CD14-positive monocyte (primary cell): Measurements from ENCODE around the gene C10orf105. TPM values are rescaled to one million over a fixed set of nuclear protein-coding genes. Genes with fewer than 3 reads are reported as not detected.

ENCODE experiments used
- DNase-seq, 3 donors: peaks; one replicate each; pipeline ENCODE4 v3.0.0-alpha.2; 2011 to 2022
- H2AFZ ChIP-seq: 2 replicates; pipeline ENCODE4 v1.6.0; 2012; ENCODE audit warnings: mild to moderate bottlenecking, low read depth, low read length, inconsistent platforms; ENCODE audit not compliant: insufficient read depth, poor library complexity, severe bottlenecking
- H3K27ac ChIP-seq, 2 donors: 1 replicate in 1 of 2; 2 replicates in 1 of 2; pipeline ENCODE4 v1.5.1; 2012 to 2013; ENCODE audit warnings: low read length in 2 of 2, control low read depth in 1 of 2, inconsistent platforms in 1 of 2, low read depth in 1 of 2, mild to moderate bottlenecking in 1 of 2
- H3K27me3 ChIP-seq, 2 donors: one replicate each; pipeline versions ENCODE4 v1.6.0 to v1.6.1; 2011 to 2013; ENCODE audit warnings: low read length in 2 of 2; ENCODE audit not compliant: control insufficient read depth in 2 of 2, insufficient read depth in 2 of 2
- H3K36me3 ChIP-seq, 2 donors: replicated peaks in 1 of 2; 1 replicate in 1 of 2; 2 replicates in 1 of 2; pipeline versions ENCODE4 v1.5.1 to v1.6.1; 2012 to 2013; ENCODE audit warnings: low read length in 2 of 2, control low read depth in 1 of 2, inconsistent platforms in 1 of 2, mild to moderate bottlenecking in 1 of 2; ENCODE audit not compliant: insufficient read depth in 2 of 2, control insufficient read depth in 1 of 2
- H3K4me1 ChIP-seq, 2 donors: 1 replicate in 1 of 2; 2 replicates in 1 of 2; pipeline versions ENCODE4 v1.5.1 to v1.6.1; 2012 to 2013; ENCODE audit warnings: low read length in 2 of 2, control low read depth in 1 of 2, inconsistent platforms in 1 of 2, mild to moderate bottlenecking in 1 of 2, moderate library complexity in 1 of 2; ENCODE audit not compliant: insufficient read depth in 2 of 2, control insufficient read depth in 1 of 2
- H3K4me2 ChIP-seq: replicated peaks from 2 replicates; pipeline ENCODE3; 2012; ENCODE audit warnings: low read length, moderate library complexity, mild to moderate bottlenecking; ENCODE audit not compliant: poor library complexity, severe bottlenecking; ENCODE audit errors: extremely low read depth
- H3K4me3 ChIP-seq, 3 experiments: fragments of 200-600 bp in 1 of 3; sonication (generic) in 1 of 3; replicated peaks in 1 of 3; 1 replicate in 2 of 3; 2 replicates in 1 of 3; pipeline ENCODE4 v1.5.1; 2011 to 2013; ENCODE audit warnings: low read length in 3 of 3, mild to moderate bottlenecking in 3 of 3, control low read depth in 2 of 3, low read depth in 2 of 3, inconsistent platforms in 1 of 3, moderate library complexity in 1 of 3
- H3K79me2 ChIP-seq: 2 replicates; pipeline ENCODE4 v1.6.0; 2012; ENCODE audit warnings: mild to moderate bottlenecking, control low read depth, inconsistent platforms, low read length, moderate library complexity; ENCODE audit not compliant: insufficient read depth
- H3K9ac ChIP-seq: 2 replicates; pipeline ENCODE4 v1.6.0; 2017; ENCODE audit warnings: low read length, mild to moderate bottlenecking; ENCODE audit not compliant: insufficient read depth, poor library complexity, severe bottlenecking
- H3K9me3 ChIP-seq, 2 donors: replicated peaks in 1 of 2; 1 replicate in 1 of 2; 2 replicates in 1 of 2; pipeline versions ENCODE4 v1.5.1 to v1.6.1; 2012 to 2013; ENCODE audit warnings: low read length in 2 of 2, control low read depth in 1 of 2; ENCODE audit not compliant: control insufficient read depth in 1 of 2, insufficient read depth in 1 of 2
- H4K20me1 ChIP-seq: 2 replicates; pipeline ENCODE4 v1.6.0; 2012; ENCODE audit warnings: mild to moderate bottlenecking, low read length, control low read depth, moderate library complexity; ENCODE audit not compliant: insufficient read depth
- H3K27ac Mint-ChIP-seq, 7 donors: one replicate each; pipeline ENCODE4 v1.8.0; 2020; ENCODE audit warnings: mild to moderate bottlenecking in 7 of 7, mixed read lengths in 7 of 7, moderate library complexity in 6 of 7, inconsistent platforms in 2 of 7
- H3K27me3 Mint-ChIP-seq, 3 donors: one replicate each; pipeline ENCODE4 v1.8.0; 2021 to 2022; ENCODE audit warnings: low read depth in 3 of 3, mild to moderate bottlenecking in 3 of 3, mixed read lengths in 3 of 3, moderate library complexity in 3 of 3, inconsistent platforms in 1 of 3
- H3K36me3 Mint-ChIP-seq, 2 donors: one replicate each; pipeline ENCODE4 v1.8.0; 2020; ENCODE audit warnings: mixed read lengths in 2 of 2, inconsistent platforms in 1 of 2, mild to moderate bottlenecking in 1 of 2
- H3K4me1 Mint-ChIP-seq: one replicate; pipeline ENCODE4 v1.8.0; 2020; ENCODE audit warnings: mild to moderate bottlenecking, mixed read lengths
- H3K4me3 Mint-ChIP-seq, 2 donors: one replicate each; pipeline ENCODE4 v1.8.0; 2020; ENCODE audit warnings: mild to moderate bottlenecking in 2 of 2, mixed read lengths in 2 of 2, moderate library complexity in 1 of 2
- H3K9me3 Mint-ChIP-seq, 7 donors: one replicate each; pipeline ENCODE4 v1.8.0; 2020 to 2022; ENCODE audit warnings: mixed read lengths in 7 of 7, mild to moderate bottlenecking in 6 of 7, moderate library complexity in 6 of 7, inconsistent platforms in 2 of 7
- WGBS: methylation state at CpG from one replicate; pipeline ENCODE4 v1.1.5; 2013; ENCODE audit warnings: missing lambda C conversion rate; ENCODE audit not compliant: insufficient coverage; 5-methylcytosine and 5-hydroxymethylcytosine counted together
- intact Hi-C, 2 donors: fragments of 100-400 bp; cut with micrococcal nuclease; formaldehyde crosslinking; loops; one replicate each; pipeline versions ENCODE4 v1.15.0 to v1.15.1; 2023
- polyA plus RNA-seq, 3 donors: library from polyadenylated mRNA; depleted of rRNA in 1 of 3; unstranded in 2 of 3; stranded (reverse) in 1 of 3; fragments of 300-500 nt in 2 of 3; fragments of >200 nt in 1 of 3; fragmentation: Illumina TruSeq in 2 of 3; gene quantifications; 1 replicate in 2 of 3; 2 replicates in 1 of 3; pipeline ENCODE4 v1.2.3, GENCODE V29; 2012 to 2021
- TF ChIP-seq, protein P1 (sequence below): fragments of 200-600 bp; IDR thresholded peaks from one replicate; pipeline ENCODE4 v1.8.0; 2022; ENCODE audit warnings: antibody characterized with exemption, mild to moderate bottlenecking

The C10orf105 gene
- polyA plus RNA-seq, 3 donors, result 0.18 to 2.4 (median 0.48) TPM

DNA sequence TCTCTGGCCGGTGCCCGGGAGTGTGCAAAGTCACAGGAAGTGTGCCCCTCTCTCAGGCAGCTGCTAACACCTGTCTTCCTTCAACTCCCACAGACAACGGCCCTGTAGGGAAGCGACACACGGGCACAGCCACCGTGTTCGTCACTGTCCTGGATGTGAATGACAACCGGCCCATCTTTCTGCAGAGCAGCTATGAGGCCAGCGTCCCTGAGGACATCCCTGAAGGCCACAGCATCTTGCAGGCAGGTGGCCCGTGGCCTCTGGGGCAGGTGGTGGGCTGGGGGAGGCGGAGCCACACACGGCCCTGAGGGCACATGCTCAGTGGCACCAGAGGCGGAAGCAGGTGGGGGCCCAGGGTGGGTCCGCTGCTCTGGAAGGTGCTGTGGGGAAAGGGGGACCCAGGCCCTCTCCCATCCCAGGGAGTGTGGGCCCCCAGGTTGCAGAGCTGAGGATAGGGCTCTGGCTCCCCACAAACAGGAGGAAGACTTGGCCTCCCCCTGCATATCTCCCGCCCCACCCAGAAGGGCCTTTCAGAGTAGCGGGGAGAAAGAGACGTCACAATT, 6.9 kb downstream of the C10orf105 start:
- H3K4me1 ChIP-seq, result peaks cover 94 to 97% of the 10 kb centered on the region in 2 donors
- H3K79me2 ChIP-seq, result peaks cover 50% of the 10 kb centered on the region
- Mint-ChIP-seq H3K9me3 (no peaks in the 10 kb centered on the region), H3K4me3 (peak overlapping the region; percentile 95 to 98), H3K27me3 (peaks cover 0 to 1% (median 0%) of the 10 kb centered on the region in 3 donors), H3K27ac (peak overlapping the region; percentile 90 to 97 (median 96)), H3K4me1 (peaks cover 96% of the 10 kb centered on the region), H3K36me3 (peaks cover 27 to 32% of the 10 kb centered on the region in 2 donors)
- H3K36me3 ChIP-seq, result peaks cover 7 to 14% of the 10 kb centered on the region in 2 donors
- H4K20me1 ChIP-seq, result peaks cover 23% of the 10 kb centered on the region
- H3K9ac ChIP-seq, result peak overlapping the region; percentile 76
- H3K27ac ChIP-seq, result peak overlapping the region; percentile 84
- TF ChIP-seq, protein P1, sequence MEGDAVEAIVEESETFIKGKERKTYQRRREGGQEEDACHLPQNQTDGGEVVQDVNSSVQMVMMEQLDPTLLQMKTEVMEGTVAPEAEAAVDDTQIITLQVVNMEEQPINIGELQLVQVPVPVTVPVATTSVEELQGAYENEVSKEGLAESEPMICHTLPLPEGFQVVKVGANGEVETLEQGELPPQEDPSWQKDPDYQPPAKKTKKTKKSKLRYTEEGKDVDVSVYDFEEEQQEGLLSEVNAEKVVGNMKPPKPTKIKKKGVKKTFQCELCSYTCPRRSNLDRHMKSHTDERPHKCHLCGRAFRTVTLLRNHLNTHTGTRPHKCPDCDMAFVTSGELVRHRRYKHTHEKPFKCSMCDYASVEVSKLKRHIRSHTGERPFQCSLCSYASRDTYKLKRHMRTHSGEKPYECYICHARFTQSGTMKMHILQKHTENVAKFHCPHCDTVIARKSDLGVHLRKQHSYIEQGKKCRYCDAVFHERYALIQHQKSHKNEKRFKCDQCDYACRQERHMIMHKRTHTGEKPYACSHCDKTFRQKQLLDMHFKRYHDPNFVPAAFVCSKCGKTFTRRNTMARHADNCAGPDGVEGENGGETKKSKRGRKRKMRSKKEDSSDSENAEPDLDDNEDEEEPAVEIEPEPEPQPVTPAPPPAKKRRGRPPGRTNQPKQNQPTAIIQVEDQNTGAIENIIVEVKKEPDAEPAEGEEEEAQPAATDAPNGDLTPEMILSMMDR, result no peak
- H3K4me3 ChIP-seq, result peak overlapping the region in 1 of 3 experiments; percentile 89
- intact Hi-C loops, result loop anchor here in 1 of 2 donors (5.0 kb wide), 1 partner anchor 395 kb away; the partner anchor contains the start of gene SLC29A3
- H3K4me2 ChIP-seq, result peak overlapping the region; percentile 96
- 32% methylated on average over 11 of the region's 17 CpGs for WGBS
- H2AFZ ChIP-seq, result peak overlapping the region; percentile 38
- no peaks in the 10 kb centered on the region for H3K9me3 ChIP-seq
- H3K27me3 ChIP-seq, result no peaks in the 10 kb centered on the region
- peak in 1 of 3 donors; percentile 29 for DNase-seq

DNA sequence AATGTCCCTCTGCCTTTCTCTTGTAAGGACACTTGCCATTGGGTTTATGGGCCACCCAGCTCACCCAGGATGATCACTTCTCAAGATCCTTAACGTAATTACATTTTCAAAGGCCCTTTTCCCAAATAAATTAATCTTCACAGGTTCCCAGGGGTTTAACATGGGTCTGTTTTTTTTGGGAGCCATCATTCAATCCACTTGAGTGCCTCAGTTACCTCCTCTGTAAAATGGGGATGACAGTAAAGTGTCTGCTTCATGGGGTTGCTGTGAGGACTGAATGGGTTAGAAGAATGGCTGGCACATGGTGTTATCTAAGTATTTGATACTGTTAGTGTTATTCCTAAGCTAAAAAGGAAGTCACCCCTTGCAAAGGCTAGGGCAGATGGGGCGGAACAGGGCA, 7.4 kb downstream of the C10orf105 start:
- Mint-ChIP-seq H3K4me1 (peaks cover 95% of the 10 kb centered on the region), H3K27me3 (peaks cover 0 to 1% (median 0%) of the 10 kb centered on the region in 3 donors), H3K4me3 (peak overlapping the region; percentile 34 to 98), H3K36me3 (peaks cover 26 to 27% of the 10 kb centered on the region in 2 donors), H3K9me3 (no peaks in the 10 kb centered on the region), H3K27ac (peak overlapping the region in 5 of 7 donors; percentile 45 to 97 (median 90))
- Histone ChIP-seq H4K20me1 (peaks cover 18% of the 10 kb centered on the region), H3K4me2 (peak overlapping the region; percentile 96), H3K79me2 (peaks cover 45% of the 10 kb centered on the region), H3K36me3 (peaks cover 5 to 10% of the 10 kb centered on the region in 2 donors), H3K27ac (peak overlapping the region; percentile 84), H3K9ac (peak overlapping the region; percentile 76), H3K9me3 (no peaks in the 10 kb centered on the region), H3K4me3 (peak overlapping the region in 1 of 3 experiments; percentile 89), H2AFZ (no peak overlapping the region), H3K27me3 (no peaks in the 10 kb centered on the region), H3K4me1 (peaks cover 90 to 96% of the 10 kb centered on the region in 2 donors)
- intact Hi-C loops, result loop anchor here in 1 of 2 donors (5.0 kb wide), 1 partner anchor 395 kb away; the partner anchor contains the start of gene SLC29A3
- no peak for DNase-seq
- no CpG with 5 or more reads among the region's 2 CpGs for WGBS
- TF ChIP-seq, protein P1, result no peak
